HCT116 (cell line): ENCODE results near the gene SLC7A5. TPM values are rescaled to one million over a fixed set of nuclear protein-coding genes. Genes with fewer than 3 reads are reported as not detected.
A peak's percentile ranks its signal among the peaks of the same experiment; 100 is the strongest.

ENCODE experiments used
- ATAC-seq: fragments of 200-7000 bp; cut with Tn5 transposase; 2 replicates; pipeline ENCODE4 v1.9.1; 2020; ENCODE audit warnings: mild to moderate bottlenecking, moderate library complexity
- BruUV-seq: library from RNA; stranded (reverse); fragments of 400-500 nt; replicated peaks from 2 replicates; lab custom pipeline; 2021; lab: Mats Ljungman, UMichigan
- CTCF ChIA-PET: fragments of 300-600 bp; sonication (Branson Sonifier 250); formaldehyde crosslinking; loops from one replicate; lab custom pipeline; 2021; ENCODE audit warnings: antibody characterized with exemption; lab: Charles Lee
- POLR2A ChIA-PET: fragments of 300-600, 350-600 bp; sonication (Branson Sonifier 250); formaldehyde crosslinking; loops from one replicate; lab custom pipeline; 2021; ENCODE audit warnings: antibody characterized with exemption; lab: Charles Lee
- RAD21 ChIA-PET, 2 experiments: fragments of 300-600 bp; sonication (Branson Sonifier 250); formaldehyde crosslinking; loops; one replicate each; lab custom pipeline; 2023; ENCODE audit warnings: low total read pairs in 2 of 2; ENCODE audit not compliant: uncharacterized antibody in 2 of 2, unreplicated experiment in 2 of 2, low non-redundant PET in 1 of 2; lab: Charles Lee
- DNase-seq: peaks from one replicate; pipeline ENCODE4 v3.0.0-alpha.2; 2010; ENCODE audit warnings: low read depth, low spot score
- H2AFZ ChIP-seq: fragments of 200-600 bp; shearing (Covaris generic), sonication (generic); 2 replicates; pipeline ENCODE4 v1.6.1; 2017; ENCODE audit warnings: low read depth, mixed run types, mixed read lengths, antibody characterized with exemption, low read length; ENCODE audit not compliant: poor library complexity, severe bottlenecking
- H3K27ac ChIP-seq: 2 replicates; pipeline ENCODE4 v1.5.1; 2012; ENCODE audit warnings: low read depth, low read length
- H3K27me3 ChIP-seq: fragments of 200-600 bp; sonication (generic); 2 replicates; pipeline ENCODE4 v1.6.1; 2016; ENCODE audit warnings: mixed run types, low read length, mixed read lengths; ENCODE audit not compliant: insufficient read depth
- H3K36me3 ChIP-seq, 2 experiments: fragments of 200-500 bp in 1 of 2; fragments of 200-600 bp in 1 of 2; sonication (Bioruptor generic) in 1 of 2; sonication (generic) in 1 of 2; 2 replicates each; pipeline versions ENCODE4 v1.5.1 to v1.6.1; 2014 to 2016; ENCODE audit warnings: low read length in 2 of 2, inconsistent platforms in 1 of 2, mixed read lengths in 1 of 2, mixed run types in 1 of 2; ENCODE audit not compliant: insufficient read depth in 2 of 2, control insufficient read depth in 1 of 2
- H3K4me1 ChIP-seq, 2 experiments: fragments of 200-600 bp in 1 of 2; sonication (generic) in 1 of 2; 2 replicates each; pipeline versions ENCODE4 v1.5.1 to v1.6.1; 2012 to 2017; ENCODE audit warnings: low read length in 2 of 2, inconsistent platforms in 1 of 2, mild to moderate bottlenecking in 1 of 2, mixed read lengths in 1 of 2, mixed run types in 1 of 2, moderate library complexity in 1 of 2; ENCODE audit not compliant: insufficient read depth in 2 of 2, control insufficient read depth in 1 of 2
- H3K4me2 ChIP-seq: fragments of 200-600 bp; sonication (generic); 2 replicates; pipeline ENCODE4 v1.6.1; 2017; ENCODE audit warnings: mixed run types, low read length, mixed read lengths
- H3K4me3 ChIP-seq, 2 experiments: fragments of 200-600 bp in 1 of 2; sonication (generic) in 1 of 2; replicated peaks in 1 of 2; 2 replicates each; pipeline ENCODE4 v1.5.1; 2011 to 2016; ENCODE audit warnings: low read length in 2 of 2, control low read depth in 1 of 2, low read depth in 1 of 2, mild to moderate bottlenecking in 1 of 2, mixed read lengths in 1 of 2, mixed run types in 1 of 2
- H3K79me2 ChIP-seq: fragments of 200-600 bp; sonication (generic); 2 replicates; pipeline ENCODE4 v1.6.1; 2017; ENCODE audit warnings: mild to moderate bottlenecking, mixed run types, low read length, moderate library complexity, mixed read lengths; ENCODE audit not compliant: insufficient read depth
- H3K9ac ChIP-seq: fragments of 200-600 bp; sonication (generic); 2 replicates; pipeline ENCODE4 v1.6.1; 2016; ENCODE audit warnings: low read length, mixed read lengths
- H3K9me2 ChIP-seq: fragments of 200-600 bp; sonication (generic), shearing (Covaris generic); 2 replicates; pipeline ENCODE4 v1.6.1; 2017; ENCODE audit warnings: mixed run types, mild to moderate bottlenecking, moderate library complexity; ENCODE audit not compliant: insufficient read depth
- H3K9me3 ChIP-seq, 2 experiments: fragments of 200-500 bp in 1 of 2; fragments of 200-600 bp in 1 of 2; sonication (Bioruptor generic) in 1 of 2; sonication (generic) in 1 of 2; 2 replicates each; pipeline ENCODE4 v1.6.1; 2014 to 2017; ENCODE audit warnings: low read length in 2 of 2, mixed read lengths in 2 of 2, inconsistent platforms in 1 of 2, low read depth in 1 of 2, mild to moderate bottlenecking in 1 of 2, mixed run types in 1 of 2, moderate library complexity in 1 of 2; ENCODE audit not compliant: control insufficient read depth in 1 of 2, insufficient read depth in 1 of 2
- H4K20me1 ChIP-seq: fragments of 200-600 bp; sonication (generic), shearing (Covaris generic); 2 replicates; pipeline ENCODE4 v1.6.1; 2017; ENCODE audit warnings: mixed run types, mild to moderate bottlenecking, moderate library complexity; ENCODE audit not compliant: insufficient read depth
- ELF1 ChIP-seq: IDR thresholded peaks from 2 replicates; pipeline ENCODE4 v1.6.1; 2012; ENCODE audit warnings: low read depth, borderline replicate concordance
- EZH2phosphoT487 ChIP-seq: fragments of 200-600 bp; IDR thresholded peaks from 2 replicates; pipeline ENCODE4 v1.6.1; 2018; ENCODE audit warnings: antibody characterized with exemption, borderline replicate concordance
- FOSL1 ChIP-seq: IDR thresholded peaks from 2 replicates; pipeline ENCODE4 v1.6.1; 2012; ENCODE audit warnings: low read depth
- JUND ChIP-seq: IDR thresholded peaks from 2 replicates; pipeline ENCODE4 v1.6.1; 2012
- REST ChIP-seq: IDR thresholded peaks from 2 replicates; pipeline ENCODE4 v1.6.1; 2012; ENCODE audit warnings: low read depth
- SP1 ChIP-seq: IDR thresholded peaks from 2 replicates; pipeline ENCODE4 v1.6.1; 2012; ENCODE audit warnings: low read depth
- SRF ChIP-seq: IDR thresholded peaks from 2 replicates; pipeline ENCODE4 v1.6.1; 2012; ENCODE audit warnings: low read depth
- intact Hi-C: fragments of 100-400 bp; cut with micrococcal nuclease; formaldehyde crosslinking; loops from 2 replicates; pipeline ENCODE4 v1.10.0; 2022
- total RNA-seq: library from RNA; stranded (reverse); gene quantifications from one replicate; pipeline ENCODE4 v1.2.1, GENCODE V29; 2021; ENCODE audit not compliant: unreplicated experiment

SLC7A5 gene
- total RNA-seq, 1 experiment from 2014 or later, result 482 TPM

DNA sequence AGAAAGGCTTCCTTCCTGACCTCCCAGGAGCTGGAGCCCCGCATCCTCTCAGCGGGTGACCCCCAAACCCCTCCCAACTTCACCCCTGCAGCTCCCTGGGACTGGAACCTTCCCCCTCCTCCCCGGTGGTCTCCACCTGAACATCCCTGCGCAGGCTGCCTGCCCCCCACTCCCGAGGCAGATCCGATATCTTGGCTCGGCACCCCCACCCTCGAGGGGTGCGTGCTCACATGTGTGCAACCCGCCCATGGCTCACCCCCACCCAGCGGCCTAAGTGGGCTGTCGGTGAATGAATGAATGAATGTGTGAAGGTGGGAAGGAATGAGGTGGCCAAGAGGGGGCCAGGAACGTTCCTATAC lies 39.7 kb downstream of the SLC7A5 start (continued):
- no peak for TF ChIP-seq REST
- TF ChIP-seq ELF1, result no peak
- no peak for TF ChIP-seq FOSL1

GRCh38 chr16:87828907-87829621 lies 40.2 kb downstream of the SLC7A5 start:
- ATAC-seq, result peak; percentile 16
- H3K27ac ChIP-seq, result no peak overlapping the region
- no peak overlapping the region for H3K9ac ChIP-seq
- peaks cover 0 to 4% of the 10 kb centered on the region in 2 experiments; a peak in 1 of 4 replicates for H3K4me1 ChIP-seq
- POLR2A ChIA-PET, result interaction anchor here (0.6 to 2.4 kb wide), 3 partner anchors 10 to 52 kb away, joined by 3 to 14 read pairs (median 3); no protein-coding TSS in a partner anchor
- H3K9me3 ChIP-seq, result no peaks in the 10 kb centered on the region
- H3K79me2 ChIP-seq, result no peaks in the 10 kb centered on the region
- no peak for DNase-seq
- H3K36me3 ChIP-seq, result peaks cover 20 to 38% of the 10 kb centered on the region in 2 experiments; a peak in 3 of 4 replicates
- no peak overlapping the region for H3K4me3 ChIP-seq
- no peak overlapping the region for H3K4me2 ChIP-seq
- H2AFZ ChIP-seq, result no peak overlapping the region
- no peaks in the 10 kb centered on the region for H4K20me1 ChIP-seq
- TF ChIP-seq SRF (no peak), EZH2phosphoT487 (no peak), JUND (no peak), SP1 (no peak)
- RAD21 ChIA-PET, result no interaction called here
- no peaks in the 10 kb centered on the region for H3K9me2 ChIP-seq
- intact Hi-C loops, result no loop called here
- H3K27me3 ChIP-seq, result peaks cover 5% of the 10 kb centered on the region; the same call in 1 of the 2 replicates
- CTCF ChIA-PET, result interaction anchor here (0.7 kb wide), 1 partner anchor 21 kb away, joined by 3 read pairs; no protein-coding TSS in a partner anchor
- BruUV-seq, result no TSS peak
